DOHH2 (cell line): ENCODE data around the gene TMEM52B.

Source experiments
- H3F3A ChIP-seq: fragments of 200-600 bp; sonication (generic), shearing (Covaris generic); 2 replicates; pipeline ENCODE4 v1.6.0; 2016; ENCODE audit warnings: antibody characterized with exemption, mild to moderate bottlenecking; ENCODE audit not compliant: control insufficient read depth, insufficient read depth
- H3K27ac ChIP-seq: fragments of 200-600 bp; sonication (generic); 2 replicates; pipeline ENCODE4 v1.5.1; 2014; ENCODE audit warnings: low read depth, mild to moderate bottlenecking, low read length, moderate library complexity
- H3K27me3 ChIP-seq: fragments of 200-600 bp; sonication (generic); 2 replicates; pipeline ENCODE4 v1.6.1; 2014; ENCODE audit warnings: mild to moderate bottlenecking, low read length, mixed read lengths; ENCODE audit not compliant: control insufficient read depth
- H3K36me3 ChIP-seq: fragments of 200-600 bp; sonication (generic); 2 replicates; pipeline ENCODE4 v1.6.1; 2014; ENCODE audit warnings: mild to moderate bottlenecking, low read length, moderate library complexity, mixed read lengths; ENCODE audit not compliant: control insufficient read depth
- H3K4me1 ChIP-seq: fragments of 200-600 bp; sonication (generic); 2 replicates; pipeline ENCODE4 v1.6.1; 2014; ENCODE audit warnings: mild to moderate bottlenecking, low read length, mixed read lengths; ENCODE audit not compliant: control insufficient read depth
- H3K4me2 ChIP-seq: fragments of 200-600 bp; sonication (generic); 2 replicates; pipeline ENCODE4 v1.6.0; 2014; ENCODE audit warnings: mild to moderate bottlenecking, low read length, moderate library complexity
- H3K4me3 ChIP-seq: fragments of 200-600 bp; sonication (generic); 2 replicates; pipeline ENCODE4 v1.5.1; 2014; ENCODE audit warnings: mild to moderate bottlenecking, low read length, mixed read lengths
- H3K79me2 ChIP-seq: fragments of 200-600 bp; sonication (generic); 2 replicates; pipeline ENCODE4 v1.6.1; 2014; ENCODE audit warnings: mild to moderate bottlenecking, low read length, mixed read lengths; ENCODE audit not compliant: control insufficient read depth
- H3K9me2 ChIP-seq: fragments of 200-600 bp; sonication (generic); replicated peaks from 2 replicates; pipeline ENCODE4 v1.6.1; 2014; ENCODE audit warnings: mild to moderate bottlenecking, low read length, mixed read lengths; ENCODE audit not compliant: control insufficient read depth
- H3K9me3 ChIP-seq: fragments of 200-600 bp; sonication (generic); 2 replicates; pipeline ENCODE4 v1.6.1; 2014; ENCODE audit warnings: antibody characterized with exemption, low read length, mixed read lengths; ENCODE audit not compliant: control insufficient read depth, insufficient read depth
- H4K20me1 ChIP-seq: fragments of 200-600 bp; sonication (generic); 2 replicates; pipeline ENCODE4 v1.6.0; 2014; ENCODE audit warnings: low read depth, mild to moderate bottlenecking, antibody characterized with exemption, low read length, moderate library complexity; ENCODE audit not compliant: control insufficient read depth, insufficient read depth
- CTCF ChIP-seq: fragments of 200-600 bp; sonication (generic); IDR thresholded peaks from one replicate; pipeline ENCODE4 v1.5.1; 2014; ENCODE audit warnings: antibody characterized with exemption, mild to moderate bottlenecking, low read depth, low read length; ENCODE audit not compliant: poor library complexity, severe bottlenecking
- EZH2phosphoT487 ChIP-seq: fragments of 200-600 bp; sonication (generic); IDR thresholded peaks from 2 replicates; pipeline ENCODE4 v1.6.1; 2017; ENCODE audit warnings: borderline replicate concordance, mild to moderate bottlenecking, antibody characterized with exemption, low read length, moderate library complexity, mixed read lengths

The TMEM52B gene

GRCh38 chr12:10213168-10214135 is 34.6 kb downstream of the TMEM52B start:
- no peaks in the 10 kb centered on the region for H3K9me2 ChIP-seq
- peak overlapping the region; percentile 81 for H3K4me3 ChIP-seq
- peaks cover 17% of the 10 kb centered on the region for H3K4me1 ChIP-seq
- TF ChIP-seq EZH2phosphoT487 (no peak; the same call in 1 of the 2 replicates), CTCF (no peak)
- H3K27me3 ChIP-seq: peaks cover 32% of the 10 kb centered on the region
- H4K20me1 ChIP-seq: no peaks in the 10 kb centered on the region
- no peaks in the 10 kb centered on the region for H3K9me3 ChIP-seq
- no peaks in the 10 kb centered on the region for H3K79me2 ChIP-seq
- H3K4me2 ChIP-seq: peak overlapping the region; percentile 88
- H3K27ac ChIP-seq: no peak overlapping the region
- no peaks in the 10 kb centered on the region for H3F3A ChIP-seq
- H3K36me3 ChIP-seq: no peaks in the 10 kb centered on the region

GRCh38 chr12:10214136-10214894 is 35.5 kb downstream of the TMEM52B start:
- Histone ChIP-seq H3K4me1 (peaks cover 16% of the 10 kb centered on the region), H3K4me2 (peak overlapping the region; percentile 88), H3K36me3 (no peaks in the 10 kb centered on the region), H3F3A (no peaks in the 10 kb centered on the region), H3K4me3 (peak overlapping the region; percentile 81), H3K27ac (no peak overlapping the region), H3K27me3 (peaks cover 32% of the 10 kb centered on the region), H3K9me3 (no peaks in the 10 kb centered on the region), H3K9me2 (no peaks in the 10 kb centered on the region), H4K20me1 (no peaks in the 10 kb centered on the region), H3K79me2 (no peaks in the 10 kb centered on the region)
- TF ChIP-seq EZH2phosphoT487 (no peak), CTCF (no peak)

GRCh38 chr12:10214895-10215267 is 36.0 kb downstream of the TMEM52B start:
- Histone ChIP-seq H3K9me3 (no peaks in the 10 kb centered on the region), H3K79me2 (no peaks in the 10 kb centered on the region), H4K20me1 (no peaks in the 10 kb centered on the region), H3K4me2 (no peak overlapping the region), H3K4me1 (peaks cover 16% of the 10 kb centered on the region), H3K36me3 (no peaks in the 10 kb centered on the region), H3K4me3 (no peak overlapping the region), H3F3A (no peaks in the 10 kb centered on the region), H3K27me3 (peaks cover 32% of the 10 kb centered on the region), H3K9me2 (no peaks in the 10 kb centered on the region), H3K27ac (no peak overlapping the region)
- TF ChIP-seq CTCF: no peak
- no peak for TF ChIP-seq EZH2phosphoT487
